HepG2 (cell line): ENCODE data around the gene PRR36. TPM values are rescaled to one million over a fixed set of nuclear protein-coding genes. Genes with fewer than 3 reads are reported as not detected.

Experiments used
- ADNP ChIP-seq: sonication (generic); formaldehyde crosslinking; IDR thresholded peaks from 2 replicates; pipeline ENCODE4 v1.4.0; 2020; ENCODE audit warnings: missing genetic modification reagents
- ATF6 ChIP-seq: sonication (generic); formaldehyde crosslinking; conservative IDR thresholded peaks from 2 replicates; pipeline ENCODE4 v1.4.0; 2020; ENCODE audit warnings: missing genetic modification reagents
- DR1 ChIP-seq: sonication (generic); formaldehyde crosslinking; IDR thresholded peaks from 2 replicates; pipeline ENCODE4 v1.8.0; 2021; ENCODE audit warnings: mild to moderate bottlenecking, missing genetic modification reagents, inconsistent platforms
- JDP2 ChIP-seq: sonication (generic); formaldehyde crosslinking; IDR thresholded peaks from 2 replicates; pipeline ENCODE4 v1.8.1; 2022; ENCODE audit warnings: missing genetic modification reagents, borderline replicate concordance
- PATZ1 ChIP-seq: sonication (generic); formaldehyde crosslinking; IDR thresholded peaks from 2 replicates; pipeline ENCODE4 v1.4.0; 2020; ENCODE audit warnings: missing genetic modification reagents
- RELA ChIP-seq: sonication (generic); formaldehyde crosslinking; IDR thresholded peaks from 2 replicates; pipeline ENCODE4 v1.4.0; 2020; ENCODE audit warnings: missing genetic modification reagents
- SP2 ChIP-seq: sonication (generic); formaldehyde crosslinking; IDR thresholded peaks from 2 replicates; pipeline ENCODE4 v1.5.1; 2020; ENCODE audit warnings: mild to moderate bottlenecking, missing genetic modification reagents
- ZHX1 ChIP-seq: sonication (generic); formaldehyde crosslinking; IDR thresholded peaks from 2 replicates; pipeline ENCODE4 v1.8.1; 2022; ENCODE audit warnings: low read depth, mild to moderate bottlenecking, missing genetic modification reagents
- ZMAT3 ChIP-seq: sonication (generic); formaldehyde crosslinking; conservative IDR thresholded peaks from 2 replicates; pipeline ENCODE4 v1.7.0; 2021; ENCODE audit warnings: missing genetic modification reagents
- ZNF546 ChIP-seq: sonication (generic); formaldehyde crosslinking; conservative IDR thresholded peaks from 2 replicates; pipeline ENCODE4 v1.8.1; 2023; ENCODE audit warnings: mild to moderate bottlenecking, missing genetic modification reagents
- ZNF780A ChIP-seq: sonication (generic); formaldehyde crosslinking; IDR thresholded peaks from 2 replicates; pipeline ENCODE4 v1.8.0; 2022; ENCODE audit warnings: mild to moderate bottlenecking, missing genetic modification reagents, moderate library complexity
- polyA plus RNA-seq, 8 experiments: library from polyadenylated mRNA; depleted of rRNA in 3 of 8; stranded (reverse) in 7 of 8; unstranded in 1 of 8; fragments of >200 nt; fragmentation: Illumina TruSeq in 4 of 8; extraction: Trizol in 4 of 8; gene quantifications; 2 replicates each; pipeline versions ENCODE4 v1.2.1 to v1.2.3, GENCODE V29; 2011 to 2016; ENCODE audit warnings: low read depth in 4 of 8, missing spikeins in 1 of 8, mixed read lengths in 1 of 8; ENCODE audit not compliant: insufficient read depth in 1 of 8
- total RNA-seq, 5 experiments: library from RNA; depleted of rRNA; stranded (reverse); fragments of >200 nt; fragmentation: Illumina TruSeq; extraction: Trizol; gene quantifications; 2 replicates each; pipeline ENCODE4 v1.2.3, GENCODE V29; 2016; ENCODE audit warnings: low read depth in 1 of 5
- TF ChIP-seq, protein P1 (sequence below): sonication (generic); formaldehyde crosslinking; IDR thresholded peaks from 2 replicates; pipeline ENCODE4 v1.4.0; 2020; ENCODE audit warnings: missing genetic modification reagents
- TF ChIP-seq, protein P2 (sequence below): IDR thresholded peaks from 2 replicates; pipeline ENCODE4 v1.6.1; 2016; ENCODE audit warnings: missing compliant biosample characterization, missing genetic modification reagents, borderline replicate concordance
- TF ChIP-seq, protein P3 (sequence below): sonication (generic); formaldehyde crosslinking; IDR thresholded peaks from 2 replicates; pipeline ENCODE4 v1.5.0; 2020; ENCODE audit warnings: missing genetic modification reagents

The PRR36 gene
- total and polyA plus RNA-seq, 2 of the 13 experiments (the other 11 are each of a cell fraction or from before 2014, with no cell fraction given): 0.07 to 0.17 TPM

DNA sequence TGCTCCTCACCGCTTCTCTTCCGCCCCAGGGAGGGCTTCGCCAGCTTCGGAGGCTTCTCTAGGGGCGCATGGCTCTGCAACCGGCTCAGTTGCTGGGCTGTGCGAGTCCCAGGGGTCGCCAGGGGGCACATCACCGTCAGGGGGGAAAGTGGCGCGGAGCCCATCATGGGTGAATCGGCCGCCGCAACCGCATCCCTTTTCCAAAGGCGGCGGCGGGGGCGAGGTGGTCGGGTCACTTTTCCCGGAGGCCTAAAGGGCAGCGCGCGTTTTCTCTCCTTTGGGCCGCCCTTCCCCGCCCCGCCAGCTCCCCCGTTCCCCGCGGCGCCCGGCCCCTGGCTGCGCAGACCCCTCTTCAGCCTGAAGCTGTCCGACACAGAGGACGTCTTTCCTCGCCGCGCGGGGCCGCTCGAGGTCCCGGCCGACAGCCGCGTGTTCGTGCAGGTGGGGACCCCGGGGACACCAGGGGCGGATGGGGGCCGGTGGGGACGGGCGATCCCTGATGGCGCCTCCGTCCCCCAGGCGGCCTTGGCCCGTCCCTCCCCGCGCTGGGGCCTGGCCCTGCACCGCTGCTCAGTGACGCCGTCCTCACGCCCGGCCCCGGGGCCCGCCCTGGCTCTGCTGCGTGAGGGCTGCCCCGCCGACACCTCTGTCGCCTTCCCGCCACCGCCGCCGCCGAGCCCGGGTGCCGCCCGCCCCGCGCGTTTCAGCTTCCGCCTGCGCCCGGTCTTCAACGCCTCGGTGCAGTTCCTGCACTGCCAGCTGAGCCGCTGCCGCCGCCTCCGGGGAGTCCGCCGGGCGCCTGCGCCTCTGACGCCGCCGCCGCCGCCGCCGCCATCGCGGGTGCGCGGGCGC is 42.1 kb upstream of the PRR36 start (continued):
- TF ChIP-seq ZNF546 (CRISPR knock-in tag): 0 out of 2 replicates have a peak, but pooled peaks have one; percentile 47
- TF ChIP-seq PATZ1 (CRISPR knock-in tag): peak; percentile 35; the same call in 1 of the 2 replicates
- TF ChIP-seq, protein P1, sequence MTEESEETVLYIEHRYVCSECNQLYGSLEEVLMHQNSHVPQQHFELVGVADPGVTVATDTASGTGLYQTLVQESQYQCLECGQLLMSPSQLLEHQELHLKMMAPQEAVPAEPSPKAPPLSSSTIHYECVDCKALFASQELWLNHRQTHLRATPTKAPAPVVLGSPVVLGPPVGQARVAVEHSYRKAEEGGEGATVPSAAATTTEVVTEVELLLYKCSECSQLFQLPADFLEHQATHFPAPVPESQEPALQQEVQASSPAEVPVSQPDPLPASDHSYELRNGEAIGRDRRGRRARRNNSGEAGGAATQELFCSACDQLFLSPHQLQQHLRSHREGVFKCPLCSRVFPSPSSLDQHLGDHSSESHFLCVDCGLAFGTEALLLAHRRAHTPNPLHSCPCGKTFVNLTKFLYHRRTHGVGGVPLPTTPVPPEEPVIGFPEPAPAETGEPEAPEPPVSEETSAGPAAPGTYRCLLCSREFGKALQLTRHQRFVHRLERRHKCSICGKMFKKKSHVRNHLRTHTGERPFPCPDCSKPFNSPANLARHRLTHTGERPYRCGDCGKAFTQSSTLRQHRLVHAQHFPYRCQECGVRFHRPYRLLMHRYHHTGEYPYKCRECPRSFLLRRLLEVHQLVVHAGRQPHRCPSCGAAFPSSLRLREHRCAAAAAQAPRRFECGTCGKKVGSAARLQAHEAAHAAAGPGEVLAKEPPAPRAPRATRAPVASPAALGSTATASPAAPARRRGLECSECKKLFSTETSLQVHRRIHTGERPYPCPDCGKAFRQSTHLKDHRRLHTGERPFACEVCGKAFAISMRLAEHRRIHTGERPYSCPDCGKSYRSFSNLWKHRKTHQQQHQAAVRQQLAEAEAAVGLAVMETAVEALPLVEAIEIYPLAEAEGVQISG: peak; percentile 19; the same call in 1 of the 2 replicates
- no peak for TF ChIP-seq JDP2 (CRISPR knock-in tag)
- TF ChIP-seq, protein P2, sequence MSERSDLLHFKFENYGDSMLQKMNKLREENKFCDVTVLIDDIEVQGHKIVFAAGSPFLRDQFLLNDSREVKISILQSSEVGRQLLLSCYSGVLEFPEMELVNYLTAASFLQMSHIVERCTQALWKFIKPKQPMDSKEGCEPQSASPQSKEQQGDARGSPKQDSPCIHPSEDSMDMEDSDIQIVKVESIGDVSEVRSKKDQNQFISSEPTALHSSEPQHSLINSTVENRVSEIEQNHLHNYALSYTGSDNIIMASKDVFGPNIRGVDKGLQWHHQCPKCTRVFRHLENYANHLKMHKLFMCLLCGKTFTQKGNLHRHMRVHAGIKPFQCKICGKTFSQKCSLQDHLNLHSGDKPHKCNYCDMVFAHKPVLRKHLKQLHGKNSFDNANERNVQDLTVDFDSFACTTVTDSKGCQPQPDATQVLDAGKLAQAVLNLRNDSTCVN: no peak
- no peak for TF ChIP-seq ATF6 (CRISPR knock-in tag)
- TF ChIP-seq, protein P3, sequence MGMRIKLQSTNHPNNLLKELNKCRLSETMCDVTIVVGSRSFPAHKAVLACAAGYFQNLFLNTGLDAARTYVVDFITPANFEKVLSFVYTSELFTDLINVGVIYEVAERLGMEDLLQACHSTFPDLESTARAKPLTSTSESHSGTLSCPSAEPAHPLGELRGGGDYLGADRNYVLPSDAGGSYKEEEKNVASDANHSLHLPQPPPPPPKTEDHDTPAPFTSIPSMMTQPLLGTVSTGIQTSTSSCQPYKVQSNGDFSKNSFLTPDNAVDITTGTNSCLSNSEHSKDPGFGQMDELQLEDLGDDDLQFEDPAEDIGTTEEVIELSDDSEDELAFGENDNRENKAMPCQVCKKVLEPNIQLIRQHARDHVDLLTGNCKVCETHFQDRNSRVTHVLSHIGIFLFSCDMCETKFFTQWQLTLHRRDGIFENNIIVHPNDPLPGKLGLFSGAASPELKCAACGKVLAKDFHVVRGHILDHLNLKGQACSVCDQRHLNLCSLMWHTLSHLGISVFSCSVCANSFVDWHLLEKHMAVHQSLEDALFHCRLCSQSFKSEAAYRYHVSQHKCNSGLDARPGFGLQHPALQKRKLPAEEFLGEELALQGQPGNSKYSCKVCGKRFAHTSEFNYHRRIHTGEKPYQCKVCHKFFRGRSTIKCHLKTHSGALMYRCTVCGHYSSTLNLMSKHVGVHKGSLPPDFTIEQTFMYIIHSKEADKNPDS (CRISPR knock-in tag): 0 out of 2 replicates have a peak, but pooled peaks have one; percentile 16
- TF ChIP-seq ZMAT3: peak; percentile 66
- TF ChIP-seq ZNF780A: no peak
- peak; percentile 42; the same call in 1 of the 2 replicates for TF ChIP-seq ZHX1
- no peak for TF ChIP-seq ADNP (CRISPR knock-in tag)
- no peak for TF ChIP-seq DR1 (CRISPR knock-in tag)
- TF ChIP-seq SP2 (CRISPR knock-in tag): peak; percentile 27; the same call in 1 of the 2 replicates
- no peak for TF ChIP-seq RELA (CRISPR knock-in tag)
